T-helper 22 cell (primary cell): ENCODE results near the gene INAFM2.

ENCODE experiments used
- DNase-seq: peaks from one replicate; pipeline ENCODE4 v3.0.0-alpha.2; 2020; ENCODE audit warnings: low read depth

Gene INAFM2

DNA sequence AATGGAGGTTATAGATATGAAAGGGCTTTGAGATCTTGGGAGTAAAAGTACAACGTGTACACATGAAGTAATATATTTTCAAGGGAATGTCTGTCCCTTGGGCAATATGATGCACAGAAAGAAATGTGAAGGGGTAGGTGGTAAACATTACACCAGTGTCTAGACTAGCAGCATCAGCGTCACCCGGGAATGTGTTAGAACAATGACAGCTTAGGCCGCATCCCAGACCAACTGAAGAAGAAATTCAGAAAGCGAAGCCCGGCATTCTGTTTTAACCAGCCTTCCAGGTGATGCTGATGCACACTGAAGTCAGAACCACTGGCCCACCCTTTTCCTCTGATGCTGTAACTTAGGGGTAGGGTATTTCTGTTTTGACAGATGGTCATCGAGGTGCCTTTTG, 6.3 kb downstream of the INAFM2 start:
- DNase-seq, result no peak

DNA sequence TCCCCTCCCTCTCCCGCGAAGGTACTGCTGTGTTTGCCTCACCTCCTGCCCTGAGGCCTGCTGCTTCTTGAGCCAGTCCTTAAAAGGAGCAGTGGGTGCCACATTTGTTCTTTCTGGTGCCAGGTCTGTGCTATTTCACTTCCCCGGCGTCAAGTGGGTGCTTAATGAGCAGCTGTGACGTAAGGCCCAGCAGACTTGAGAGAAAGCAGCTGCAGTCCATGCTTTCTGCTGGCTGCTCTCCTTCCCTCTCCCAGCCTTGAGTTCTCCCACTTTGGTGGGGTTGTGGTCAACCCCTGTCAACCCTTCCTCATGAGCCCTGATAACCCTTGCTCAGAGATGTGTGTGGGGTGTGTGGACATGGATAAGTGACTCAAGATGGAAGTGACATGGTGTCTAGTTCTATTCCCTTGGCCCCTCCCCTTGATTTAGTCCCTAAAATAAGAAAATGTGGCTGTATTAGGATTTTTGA, 6.9 kb downstream of the INAFM2 start:
- no peak for DNase-seq

DNA sequence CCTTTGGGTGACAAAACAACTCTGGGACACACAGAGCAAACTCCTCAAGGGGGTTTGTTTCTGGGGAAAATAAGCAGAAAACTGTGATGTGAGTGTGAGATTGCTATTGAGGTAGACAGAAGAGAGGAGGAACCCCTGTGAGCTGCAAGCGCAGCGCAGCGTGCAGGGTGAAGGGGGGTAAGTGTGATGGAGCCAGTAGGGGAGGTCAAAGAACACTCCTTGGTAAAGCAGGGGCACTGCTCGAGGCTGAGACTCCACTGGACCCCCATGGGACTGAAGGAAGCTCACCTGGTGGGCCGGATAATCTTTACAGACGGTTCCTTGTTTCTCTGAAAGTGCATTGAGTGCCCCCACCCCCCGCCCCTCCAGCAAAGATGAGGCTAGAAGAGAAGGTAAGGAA, 7.5 kb downstream of the INAFM2 start:
- no peak for DNase-seq

DNA sequence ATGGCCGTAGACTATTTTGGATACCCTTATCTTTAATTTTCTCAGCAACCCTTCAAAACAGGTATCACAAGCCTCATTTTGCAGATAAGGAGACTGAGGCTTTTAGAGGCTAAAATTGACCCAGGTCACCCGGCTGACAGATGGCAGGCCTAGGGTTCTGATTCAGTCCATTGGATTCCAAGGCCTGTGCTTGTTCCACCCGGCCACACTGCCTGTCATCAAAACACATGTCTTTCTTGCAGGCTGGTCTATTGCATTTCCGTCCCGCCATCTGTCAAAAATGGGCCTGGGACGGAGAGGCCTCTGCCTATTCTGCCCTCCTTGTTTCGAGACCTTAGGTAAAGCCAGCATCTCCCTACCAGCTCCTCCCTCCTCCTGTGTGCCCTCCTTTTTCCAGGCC, 8.1 kb downstream of the INAFM2 start:
- no peak for DNase-seq

DNA sequence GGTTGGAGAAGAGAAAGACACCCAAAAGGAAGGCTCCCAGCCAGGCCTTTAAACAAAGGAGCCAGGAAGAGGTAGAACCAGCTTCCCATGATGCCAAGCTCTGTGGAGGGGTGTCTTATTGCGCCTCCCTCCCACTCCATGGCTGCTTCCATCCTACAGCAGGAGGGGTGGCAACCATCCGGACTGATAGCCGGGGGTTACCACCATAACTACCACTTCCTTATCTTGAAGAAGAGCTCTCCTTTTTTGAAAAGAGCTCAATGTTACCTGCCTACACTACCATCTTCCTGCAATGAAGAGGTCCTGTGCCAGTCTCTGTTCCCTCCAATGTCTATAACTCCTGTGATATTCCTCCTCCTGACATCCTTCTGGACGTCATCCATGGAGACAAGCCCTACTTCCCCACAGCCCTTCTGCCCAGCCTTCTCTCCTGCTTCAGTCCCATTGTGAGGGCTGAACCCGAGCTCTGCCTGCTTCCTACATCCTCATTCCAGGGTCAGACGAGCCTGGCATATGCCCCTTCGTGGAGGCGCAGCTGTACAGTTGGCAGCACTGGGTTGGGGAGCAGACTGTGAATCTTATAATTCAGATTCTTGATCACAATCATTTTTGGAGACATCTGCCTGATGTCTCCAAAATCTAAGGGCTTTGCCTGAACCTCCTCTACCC, 8.8 kb downstream of the INAFM2 start:
- no peak for DNase-seq

DNA sequence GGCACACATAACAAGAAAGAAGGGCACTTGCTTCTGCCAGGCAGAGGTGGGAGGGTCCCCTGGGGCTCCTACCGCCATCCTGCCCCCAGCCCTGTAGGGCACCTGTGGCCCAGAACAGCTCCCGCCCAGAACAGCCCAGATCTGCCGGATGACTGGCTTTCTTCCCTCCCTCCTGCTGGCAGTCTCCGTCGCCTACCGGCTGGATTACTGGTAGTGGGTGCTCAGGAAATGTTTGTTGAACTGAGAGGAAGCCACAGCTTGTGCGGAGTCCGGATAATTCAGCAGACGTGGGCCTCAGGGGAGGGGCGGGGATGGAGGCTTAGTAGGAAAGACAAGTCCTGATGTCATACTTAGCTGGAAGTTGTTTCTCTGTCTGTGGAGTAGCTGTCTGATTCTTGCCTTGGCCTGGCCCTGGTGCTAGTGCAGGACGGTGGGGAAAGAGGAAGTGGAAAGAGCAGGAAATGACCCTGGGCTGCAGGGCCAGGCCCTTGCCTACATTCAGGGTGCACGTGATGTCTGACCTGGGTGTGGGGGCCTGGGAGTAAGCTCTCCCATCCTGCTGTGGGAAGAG, 10.5 kb downstream of the INAFM2 start:
- no peak for DNase-seq

DNA sequence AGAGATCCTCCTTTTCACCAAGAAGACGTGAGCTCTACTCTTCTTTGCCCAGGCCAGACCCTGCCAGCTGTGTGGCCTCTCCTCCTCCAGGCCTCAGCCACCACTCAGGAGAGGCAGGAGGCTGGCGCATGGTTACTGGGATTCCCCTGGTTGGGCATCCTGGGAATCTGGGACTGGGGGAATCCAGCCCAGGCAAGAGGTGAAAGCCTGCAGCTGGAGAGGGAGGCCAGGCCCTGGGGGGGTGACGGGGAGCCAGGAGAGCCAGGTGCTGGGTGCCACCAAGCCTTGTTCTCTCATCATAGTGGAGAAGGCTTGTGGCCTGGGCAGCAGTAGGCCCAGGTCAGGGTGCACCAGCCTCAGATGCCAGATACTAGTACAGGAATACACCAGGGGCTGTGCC, 11.0 kb downstream of the INAFM2 start:
- no peak for DNase-seq

DNA sequence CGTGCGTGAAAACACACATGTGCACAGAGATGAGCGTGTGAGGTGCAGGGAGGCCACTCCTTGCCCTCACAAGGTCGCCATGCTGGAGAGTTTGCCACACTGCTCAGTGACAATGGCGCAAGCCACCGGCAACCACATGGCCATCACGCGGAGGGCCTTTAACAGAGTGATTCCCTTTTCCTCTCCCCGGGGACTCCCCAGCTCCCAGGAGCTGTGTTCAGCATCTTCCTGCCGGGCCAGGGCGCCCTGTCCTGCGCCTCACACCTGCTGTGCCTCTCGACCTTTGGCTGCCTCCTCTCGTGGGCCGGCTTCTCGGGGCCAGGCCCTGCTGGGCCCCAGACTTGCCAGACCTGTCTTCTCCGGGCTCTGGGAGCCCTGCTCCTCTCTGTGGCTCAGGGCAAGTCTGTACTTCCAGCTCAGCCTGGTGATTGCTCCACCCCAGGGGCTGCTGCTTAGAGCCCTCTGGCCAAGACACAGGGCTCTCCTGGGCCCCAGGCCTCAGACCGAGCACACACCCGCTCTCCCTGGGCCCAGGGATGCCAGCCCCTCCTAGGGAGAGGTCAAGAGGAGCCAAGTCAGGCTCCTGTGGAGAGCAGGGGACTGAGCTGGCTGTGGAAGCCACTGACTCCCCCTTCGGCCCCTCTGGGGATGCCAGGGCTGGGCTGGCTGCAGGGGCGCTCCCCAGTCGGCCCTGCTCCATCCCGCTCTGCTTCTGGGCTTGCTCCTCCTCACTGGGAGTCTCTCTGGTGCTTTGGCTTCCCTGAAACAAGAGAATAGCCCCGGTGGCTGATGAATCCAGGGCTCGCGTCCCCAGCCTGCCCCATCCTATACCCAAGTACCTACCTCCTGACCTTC, 11.7 kb downstream of the INAFM2 start:
- DNase-seq, result no peak

DNA sequence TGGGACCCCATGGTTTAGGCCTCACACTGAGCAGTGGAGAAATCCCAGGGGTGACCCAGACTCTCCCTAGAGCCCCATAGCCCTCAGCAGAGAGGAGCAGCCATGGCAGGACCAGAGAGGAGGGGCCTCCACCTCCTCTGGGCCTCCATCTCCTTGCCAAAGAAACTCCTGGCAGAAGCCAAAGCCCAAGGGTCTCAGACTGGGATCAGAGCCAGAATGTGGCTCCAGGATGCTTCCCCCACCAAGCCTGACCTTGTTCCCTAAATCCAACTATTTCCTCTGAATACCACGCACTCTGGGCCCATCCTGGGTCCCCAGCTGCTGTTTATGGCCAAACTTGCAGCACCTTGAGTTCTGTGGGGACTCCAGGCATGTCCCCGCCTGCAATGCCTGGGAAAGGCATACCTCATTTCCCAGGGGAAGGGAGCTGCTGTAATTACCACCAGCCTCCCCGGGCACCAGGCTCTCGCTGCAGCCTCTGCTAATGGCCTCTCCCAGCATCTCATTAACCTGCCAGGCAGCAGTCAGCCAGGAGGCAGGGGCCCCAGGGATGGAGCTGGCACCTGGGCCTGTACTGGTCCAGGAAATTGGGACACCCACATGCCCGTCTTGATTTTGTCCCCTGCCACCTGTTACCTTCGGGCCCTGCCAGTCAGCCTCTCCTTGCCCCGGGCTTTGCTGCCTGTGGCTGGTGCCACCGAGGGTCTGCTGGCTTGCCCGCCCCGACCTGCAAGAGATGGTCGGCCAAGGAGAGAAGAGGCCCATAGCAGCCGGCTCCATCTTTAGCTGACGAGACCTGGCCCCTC, 12.6 kb downstream of the INAFM2 start:
- DNase-seq, result no peak

DNA sequence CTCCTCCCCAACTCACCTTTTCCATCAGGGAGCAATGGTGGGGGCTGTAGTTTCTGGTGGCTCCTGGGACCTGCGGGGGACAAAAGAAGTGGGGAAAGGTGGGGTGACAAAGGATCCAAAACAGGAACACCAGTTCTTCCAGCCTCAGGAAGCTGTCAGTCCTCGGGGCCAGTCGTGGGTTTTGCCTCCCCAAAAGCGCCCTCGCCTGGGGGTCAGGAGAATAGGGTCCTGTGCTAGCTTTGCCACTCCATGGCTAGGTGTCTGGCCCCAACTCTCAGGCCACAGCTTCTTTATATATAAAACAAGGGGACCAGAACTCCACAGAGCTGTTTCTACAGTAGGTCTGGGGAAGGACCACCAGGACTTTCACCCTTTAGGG, 13.2 kb downstream of the INAFM2 start:
- no peak for DNase-seq

DNA sequence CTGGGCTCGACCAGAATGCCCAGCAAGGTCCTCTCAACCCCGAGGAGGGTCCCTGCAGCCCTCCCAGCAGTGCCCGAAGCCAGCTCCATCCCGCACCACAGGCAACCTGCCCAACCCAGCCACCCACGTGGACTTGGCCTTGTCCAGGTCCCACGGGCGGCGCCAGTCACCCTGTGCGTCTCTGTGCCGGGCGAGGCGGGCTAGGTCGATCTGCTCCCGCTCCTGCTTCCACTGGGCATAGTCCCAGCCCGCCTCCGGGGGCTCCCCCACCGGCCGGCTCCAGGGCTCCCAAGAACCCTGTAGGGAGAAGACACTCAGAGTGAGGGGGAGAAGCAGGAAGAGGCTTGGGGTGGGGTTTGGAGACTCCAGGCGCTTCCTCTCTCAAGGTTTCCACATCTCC, 14.1 kb downstream of the INAFM2 start:
- DNase-seq, result no peak

DNA sequence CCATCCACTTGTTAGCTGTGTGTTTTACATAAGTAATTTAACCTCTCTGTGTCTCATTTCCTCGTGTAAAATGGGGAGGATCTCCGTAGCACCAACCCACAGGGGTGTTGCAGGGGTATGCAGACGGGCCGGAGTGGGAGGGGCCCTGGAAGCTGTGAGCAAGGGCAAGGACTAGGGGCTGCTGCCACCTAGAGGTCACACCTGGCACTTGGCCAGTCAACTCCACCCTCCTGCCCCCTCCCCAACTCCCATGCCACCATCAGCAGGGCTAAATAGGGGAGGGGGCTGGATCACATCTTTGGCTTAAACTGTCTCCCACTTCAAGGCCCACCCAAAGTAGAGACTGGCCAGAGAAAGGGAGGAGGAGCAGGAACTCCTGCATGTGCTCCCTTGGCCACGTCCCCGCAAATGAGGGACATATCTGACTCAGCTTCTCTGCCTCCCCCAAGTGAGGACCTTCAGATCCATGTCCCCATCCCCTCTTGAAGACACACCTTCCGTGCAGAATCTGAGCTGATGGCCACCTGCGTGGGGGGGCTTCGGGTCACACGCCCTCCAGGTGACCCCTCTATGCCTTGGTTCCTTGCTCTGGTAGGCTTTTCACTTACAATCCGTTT, 14.7 kb downstream of the INAFM2 start:
- peak; percentile 49 for DNase-seq

DNA sequence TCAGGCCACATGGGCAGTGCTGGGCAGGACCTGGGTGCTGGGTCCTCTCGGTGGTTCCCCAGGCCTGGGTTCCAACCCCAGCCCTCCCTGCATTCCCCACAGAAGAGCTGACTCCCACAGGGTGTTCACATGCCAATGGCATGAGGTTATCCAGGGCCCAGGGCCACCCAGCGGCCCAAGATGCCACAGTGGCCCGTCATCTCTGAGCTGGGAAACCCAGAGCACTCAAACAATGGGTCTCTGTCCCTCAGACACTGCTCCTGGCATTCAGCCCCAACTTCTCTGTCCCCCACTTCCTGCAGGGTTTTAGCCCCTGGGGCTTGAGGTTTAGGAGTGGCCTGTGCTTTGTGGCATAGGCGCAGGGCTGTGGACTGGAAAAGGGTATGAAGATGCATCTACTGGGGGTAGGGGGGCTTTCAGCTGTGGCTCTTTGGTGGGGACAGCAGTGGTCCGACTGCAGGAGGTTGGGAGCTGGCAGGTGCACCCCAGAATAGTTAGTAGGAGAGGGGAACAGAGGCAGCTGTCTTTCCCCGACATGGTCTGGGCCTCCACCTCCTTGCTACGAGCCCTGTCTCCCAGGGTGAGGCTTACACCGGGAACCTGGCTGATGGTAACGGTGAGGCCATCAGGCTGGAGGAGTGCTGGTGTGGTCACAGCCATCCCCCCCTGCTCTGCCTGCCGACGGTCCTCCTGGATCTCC, 15.6 kb downstream of the INAFM2 start:
- DNase-seq, result no peak

DNA sequence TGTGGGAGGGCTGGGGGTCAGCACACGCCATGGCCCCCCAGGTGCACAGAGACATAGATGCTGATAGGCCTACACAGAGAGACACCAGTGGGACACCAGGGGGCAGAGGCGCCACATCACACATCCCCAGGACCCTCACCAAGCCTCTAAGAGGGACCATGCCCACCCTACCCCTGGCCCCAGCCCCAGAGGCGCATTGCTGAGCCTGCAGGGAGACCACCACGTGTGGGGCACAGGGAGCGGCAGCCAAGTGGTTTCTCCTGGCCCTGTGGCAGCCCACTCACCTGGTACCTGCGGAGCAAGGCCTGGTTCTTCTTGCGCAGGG, 16.1 kb downstream of the INAFM2 start:
- no peak for DNase-seq

DNA sequence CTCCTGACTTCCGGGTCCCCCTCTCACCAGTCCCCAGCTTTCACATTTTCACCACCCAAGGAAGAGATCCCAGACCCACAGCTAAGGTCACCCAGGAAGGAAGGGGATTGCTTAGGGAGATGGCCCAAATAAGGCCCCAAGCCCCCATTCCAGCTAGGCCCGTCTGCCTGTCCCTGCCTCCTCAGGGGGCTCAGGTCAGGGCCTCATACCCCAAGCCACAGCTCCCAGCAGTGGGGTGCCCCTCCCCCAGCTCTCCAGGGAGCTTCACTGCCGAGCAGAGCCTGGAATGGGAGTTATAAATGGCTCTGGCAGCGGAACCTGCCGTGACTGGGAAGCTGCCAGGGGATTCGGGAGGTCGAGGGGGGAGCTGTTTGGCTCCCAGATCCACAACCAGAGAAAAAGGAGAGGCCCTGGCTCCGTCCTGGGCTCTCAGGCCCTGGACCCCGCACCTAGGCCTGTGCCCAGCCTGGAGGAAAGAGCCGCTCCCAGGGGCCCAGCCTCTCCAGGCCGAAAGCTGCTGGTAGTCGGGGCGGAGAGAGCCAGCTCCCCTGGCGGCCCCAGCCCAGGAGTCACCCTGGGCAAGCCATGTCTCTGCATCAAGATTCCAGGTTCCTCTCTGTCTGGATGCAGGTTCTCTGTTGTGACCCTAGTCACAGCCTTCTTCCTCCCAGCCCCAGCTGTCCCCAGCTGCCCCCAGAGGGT, 16.7 kb downstream of the INAFM2 start:
- no peak for DNase-seq

DNA sequence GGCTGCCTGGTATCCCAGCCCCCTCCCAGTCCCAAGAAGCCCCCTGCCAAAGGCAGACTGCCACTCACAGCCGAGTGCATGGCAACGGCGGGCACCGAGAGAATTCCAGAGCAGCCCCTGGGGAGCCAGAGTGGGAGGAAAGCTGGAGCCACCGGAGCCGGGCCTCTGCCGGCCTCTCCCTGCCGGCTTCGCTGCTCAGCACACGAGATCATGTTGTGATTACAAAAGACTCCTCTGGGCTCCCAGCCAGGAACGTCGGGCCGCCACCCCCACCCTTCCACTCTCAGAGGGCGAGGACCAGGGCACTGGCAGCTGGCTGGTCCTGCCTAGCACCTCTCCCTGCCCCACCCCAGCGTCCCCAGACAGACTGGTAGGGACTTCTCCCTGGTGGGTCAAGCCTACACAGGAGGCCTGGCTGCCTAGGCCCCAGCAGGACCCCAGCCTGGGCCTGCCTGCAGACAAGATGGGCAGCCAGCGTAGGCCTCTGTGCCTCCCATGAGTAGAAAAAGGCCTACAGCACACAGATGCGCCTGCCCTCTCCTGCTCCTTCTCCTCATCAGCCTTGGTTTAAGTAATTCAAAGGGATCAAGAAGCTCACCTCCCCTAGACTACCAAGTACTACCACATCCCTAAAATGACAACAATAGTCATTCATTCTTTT, 17.4 kb downstream of the INAFM2 start, which contains the start of gene CCDC9B:
Gene CCDC9B (minus strand): TSS at position 200 of the 661 bp plus-strand sequence. CDS start 120 bp downstream, at position 80.
- no peak for DNase-seq

DNA sequence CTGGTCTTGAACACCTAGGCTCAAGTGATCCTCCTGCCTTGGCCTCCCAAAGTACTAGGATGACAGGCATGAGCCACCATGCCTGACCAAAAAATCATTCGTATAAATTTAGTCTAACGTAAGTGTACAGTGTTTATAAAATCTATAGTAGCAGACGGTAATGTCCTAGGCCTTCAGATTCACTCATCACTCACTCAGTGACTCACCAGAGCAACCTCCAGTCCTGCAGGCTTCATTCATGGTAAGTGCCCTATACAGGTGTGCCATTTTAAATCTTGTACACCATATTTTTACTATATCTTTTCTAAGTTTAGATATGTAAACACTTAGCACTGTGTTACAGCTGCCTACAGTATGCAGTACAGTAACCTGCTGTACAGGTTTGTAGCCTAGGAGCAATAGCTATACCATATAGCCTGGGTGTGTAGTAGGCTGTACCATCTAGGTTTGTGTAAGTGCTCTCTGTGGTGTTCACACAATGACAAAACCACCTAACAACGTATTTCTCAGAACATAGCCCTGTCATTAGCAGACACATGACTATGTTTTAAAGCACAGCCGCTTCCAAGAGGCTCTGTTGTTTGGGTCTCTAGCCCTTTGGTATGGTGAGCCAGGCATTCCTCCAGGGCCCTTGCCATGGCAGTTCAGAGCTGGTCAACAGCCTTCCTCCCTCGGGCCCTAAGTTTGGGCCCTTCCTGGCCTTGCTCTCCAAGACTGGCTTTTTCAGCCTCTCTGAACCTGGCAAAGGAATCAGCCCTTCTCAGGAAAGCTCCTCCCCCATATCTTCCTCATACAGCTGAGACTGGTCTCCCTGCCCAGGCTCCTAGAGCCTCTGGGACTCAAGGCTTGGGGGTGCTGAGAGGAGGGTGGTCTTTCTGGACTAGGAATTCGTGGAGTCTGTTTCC, 19.2 kb downstream of the INAFM2 start:
- DNase-seq, result no peak

DNA sequence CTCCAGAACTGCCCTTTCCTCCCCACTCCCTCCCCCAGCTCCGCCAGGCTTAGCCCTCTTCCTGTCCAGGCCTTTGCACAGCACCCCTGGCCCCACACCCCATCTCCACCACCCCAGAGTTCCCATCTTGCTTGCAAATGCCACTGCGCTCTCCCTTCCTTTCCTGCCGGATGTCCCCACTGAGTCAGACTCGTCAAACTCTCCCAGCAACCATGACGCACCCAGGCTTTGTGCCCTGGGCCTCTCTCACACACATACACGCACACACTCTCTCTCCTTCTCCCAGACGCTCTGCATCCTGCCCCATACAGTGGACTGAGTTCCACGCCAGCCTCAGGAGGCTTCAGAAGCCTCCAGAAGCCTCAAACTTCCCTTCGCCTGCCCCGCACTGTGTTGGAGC, 20.0 kb downstream of the INAFM2 start:
- DNase-seq, result no peak

DNA sequence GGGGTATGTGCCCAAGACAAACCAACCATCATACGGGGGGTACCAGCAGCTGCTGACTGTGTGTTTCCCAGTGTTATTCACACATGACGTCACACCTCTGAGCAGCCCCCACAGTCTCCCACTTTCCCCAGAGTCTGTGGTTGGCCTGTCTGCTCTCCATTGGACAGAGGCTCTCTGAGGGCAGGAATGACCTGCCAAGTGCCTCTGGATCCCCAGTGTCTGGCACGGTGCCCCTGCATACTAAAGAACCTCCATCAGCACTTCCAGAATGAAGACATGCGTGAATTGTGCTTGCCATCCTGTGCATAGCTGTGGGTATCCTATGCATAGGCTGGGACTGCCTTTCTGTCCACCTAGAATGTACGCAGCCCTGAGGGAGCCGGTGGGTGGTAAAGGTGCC, 20.7 kb downstream of the INAFM2 start:
- DNase-seq, result no peak
